SK-N-SH (cell line): ENCODE results near the gene VIPR2.

ENCODE experiments used
- CTCF ChIP-seq: fragments of 200-600 bp; sonication (generic); IDR thresholded peaks from 2 replicates; pipeline ENCODE4 v1.6.1; 2017; ENCODE audit warnings: antibody characterized with exemption, mild to moderate bottlenecking, moderate library complexity
- EP300 ChIP-seq, 2 experiments: IDR thresholded peaks; 2 replicates each; pipeline versions ENCODE4 v1.4.0 to v1.6.1; 2012; ENCODE audit warnings: borderline replicate concordance in 1 of 2, low read depth in 1 of 2, low read length in 1 of 2
- EZH2phosphoT487 ChIP-seq: fragments of 200-600 bp; sonication (generic); IDR thresholded peaks from 2 replicates; pipeline ENCODE4 v1.6.1; 2017; ENCODE audit warnings: low read depth, mixed run types, mild to moderate bottlenecking, antibody characterized with exemption, moderate library complexity, borderline replicate concordance
- JUND ChIP-seq: IDR thresholded peaks from 2 replicates; pipeline ENCODE4 v1.4.0; 2012
- NRF1 ChIP-seq: IDR thresholded peaks from 2 replicates; pipeline ENCODE4 v1.6.1; 2012; ENCODE audit warnings: low read depth, mild to moderate bottlenecking, low read length
- POLR2AphosphoS5 ChIP-seq: IDR thresholded peaks from 2 replicates; pipeline ENCODE4 v1.6.1; 2012; ENCODE audit warnings: low read depth, low read length
- RAD21 ChIP-seq: IDR thresholded peaks from 2 replicates; pipeline ENCODE4 v1.6.1; 2012; ENCODE audit warnings: mild to moderate bottlenecking, low read length
- SIN3A ChIP-seq: IDR thresholded peaks from 2 replicates; pipeline ENCODE4 v1.6.1; 2012; ENCODE audit warnings: low read depth, mild to moderate bottlenecking, low read length, moderate library complexity, borderline replicate concordance
- TF ChIP-seq, protein P1 (sequence below): IDR thresholded peaks from 2 replicates; pipeline ENCODE4 v1.4.0; 2012; ENCODE audit warnings: low read depth, borderline replicate concordance

GRCh38 chr7:159097661-159098423 lies 46.8 kb downstream of the VIPR2 start:
- TF ChIP-seq NRF1 (no peak), POLR2AphosphoS5 (no peak), CTCF (no peak), JUND (no peak), SIN3A (no peak), EP300 (IDR thresholded peaks at IDR 0.05; ENCODE audit: borderline replicate concordance in 1 of 2, low read depth in 1 of 2, low read length in 1 of 2) (no peak), EZH2phosphoT487 (no peak), RAD21 (no peak)
- TF ChIP-seq, protein P1, sequence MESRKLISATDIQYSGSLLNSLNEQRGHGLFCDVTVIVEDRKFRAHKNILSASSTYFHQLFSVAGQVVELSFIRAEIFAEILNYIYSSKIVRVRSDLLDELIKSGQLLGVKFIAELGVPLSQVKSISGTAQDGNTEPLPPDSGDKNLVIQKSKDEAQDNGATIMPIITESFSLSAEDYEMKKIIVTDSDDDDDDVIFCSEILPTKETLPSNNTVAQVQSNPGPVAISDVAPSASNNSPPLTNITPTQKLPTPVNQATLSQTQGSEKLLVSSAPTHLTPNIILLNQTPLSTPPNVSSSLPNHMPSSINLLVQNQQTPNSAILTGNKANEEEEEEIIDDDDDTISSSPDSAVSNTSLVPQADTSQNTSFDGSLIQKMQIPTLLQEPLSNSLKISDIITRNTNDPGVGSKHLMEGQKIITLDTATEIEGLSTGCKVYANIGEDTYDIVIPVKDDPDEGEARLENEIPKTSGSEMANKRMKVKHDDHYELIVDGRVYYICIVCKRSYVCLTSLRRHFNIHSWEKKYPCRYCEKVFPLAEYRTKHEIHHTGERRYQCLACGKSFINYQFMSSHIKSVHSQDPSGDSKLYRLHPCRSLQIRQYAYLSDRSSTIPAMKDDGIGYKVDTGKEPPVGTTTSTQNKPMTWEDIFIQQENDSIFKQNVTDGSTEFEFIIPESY, result no peak
